Sigmoid colon (tissue), 7 donors: ENCODE data around the gene CREB3. TPM values are rescaled to one million over a fixed set of nuclear protein-coding genes. Genes with fewer than 3 reads are reported as not detected.

Source experiments
- DNase-seq: peaks from one replicate; pipeline ENCODE4 v3.0.0-alpha.2; 2019
- H3K27ac ChIP-seq, 4 donors: fragments of 200-600 bp; sonication (generic); one replicate each; pipeline ENCODE4 v1.5.1; 2016 to 2019; ENCODE audit warnings: mild to moderate bottlenecking in 1 of 4
- H3K27me3 ChIP-seq, 3 donors: fragments of 200-600 bp; sonication (generic); one replicate each; pipeline ENCODE4 v1.5.1; 2019; ENCODE audit warnings: mild to moderate bottlenecking in 1 of 3
- H3K36me3 ChIP-seq, 4 donors: fragments of 200-600 bp; sonication (generic); one replicate each; pipeline ENCODE4 v1.5.1; 2016 to 2019
- H3K4me1 ChIP-seq, 4 donors: fragments of 200-600 bp; sonication (generic); one replicate each; pipeline ENCODE4 v1.5.1; 2017 to 2019
- H3K4me3 ChIP-seq, 4 donors: fragments of 200-600 bp; sonication (generic); one replicate each; pipeline ENCODE4 v1.5.1; 2017 to 2019; ENCODE audit warnings: mild to moderate bottlenecking in 2 of 4, moderate library complexity in 1 of 4
- H3K9me3 ChIP-seq, 4 donors: fragments of 200-600 bp in 3 of 4; sonication (generic) in 3 of 4; one replicate each; pipeline versions ENCODE4 v1.5.1 to v1.6.1; 2013 to 2019
- EP300 ChIP-seq, 4 donors: sonication (generic); formaldehyde crosslinking; IDR thresholded peaks; one replicate each; pipeline ENCODE4 v1.6.1; 2017; ENCODE audit warnings: antibody characterized with exemption in 4 of 4
- POLR2A ChIP-seq, 2 donors: fragments of 450-650 bp; IDR thresholded peaks; one replicate each; pipeline ENCODE4 v1.6.1; 2016; ENCODE audit warnings: antibody characterized with exemption in 2 of 2, mild to moderate bottlenecking in 2 of 2, moderate library complexity in 2 of 2
- POLR2AphosphoS5 ChIP-seq, 4 donors: sonication (generic); formaldehyde crosslinking; IDR thresholded peaks; one replicate each; pipeline ENCODE4 v1.6.1; 2017; ENCODE audit warnings: antibody characterized with exemption in 4 of 4
- WGBS, 2 donors: extraction: QIAGEN DNeasy Blood & Tissue Kit; methylation state at CpG; one replicate each; pipeline ENCODE4 v1.1.7; 2013; 5-methylcytosine and 5-hydroxymethylcytosine counted together
- intact Hi-C: fragments of 100-400 bp; cut with DNase I; formaldehyde crosslinking; loops from one replicate; pipeline ENCODE4 v1.15.1; 2023
- polyA plus RNA-seq, 3 donors: library from polyadenylated mRNA; stranded (reverse); fragments of 200-250 nt; gene quantifications; one replicate each; pipeline ENCODE4 v1.2.3, GENCODE V29; 2013
- total RNA-seq, 4 donors: library from RNA; depleted of rRNA; stranded (reverse); fragments of >200 nt; gene quantifications; one replicate each; pipeline ENCODE4 v1.1.0, GENCODE V29; 2016
- TF ChIP-seq, protein P1 (sequence below), 4 experiments: fragments of 450-650 bp in 3 of 4; fragments of 200-600 bp in 1 of 4; IDR thresholded peaks; one replicate each; pipeline ENCODE4 v1.5.1; 2016 to 2019; ENCODE audit warnings: antibody characterized with exemption in 4 of 4, mild to moderate bottlenecking in 3 of 4, moderate library complexity in 2 of 4
- donor health status: healthy with polysubstance abuse.
- donor health status: Bipolar disorder and iron deficiency.
- donor health status: healthy.

Gene CREB3
- total and polyA plus RNA-seq, 7 donors = 31.0 to 82.7 (median 65.9) TPM

DNA sequence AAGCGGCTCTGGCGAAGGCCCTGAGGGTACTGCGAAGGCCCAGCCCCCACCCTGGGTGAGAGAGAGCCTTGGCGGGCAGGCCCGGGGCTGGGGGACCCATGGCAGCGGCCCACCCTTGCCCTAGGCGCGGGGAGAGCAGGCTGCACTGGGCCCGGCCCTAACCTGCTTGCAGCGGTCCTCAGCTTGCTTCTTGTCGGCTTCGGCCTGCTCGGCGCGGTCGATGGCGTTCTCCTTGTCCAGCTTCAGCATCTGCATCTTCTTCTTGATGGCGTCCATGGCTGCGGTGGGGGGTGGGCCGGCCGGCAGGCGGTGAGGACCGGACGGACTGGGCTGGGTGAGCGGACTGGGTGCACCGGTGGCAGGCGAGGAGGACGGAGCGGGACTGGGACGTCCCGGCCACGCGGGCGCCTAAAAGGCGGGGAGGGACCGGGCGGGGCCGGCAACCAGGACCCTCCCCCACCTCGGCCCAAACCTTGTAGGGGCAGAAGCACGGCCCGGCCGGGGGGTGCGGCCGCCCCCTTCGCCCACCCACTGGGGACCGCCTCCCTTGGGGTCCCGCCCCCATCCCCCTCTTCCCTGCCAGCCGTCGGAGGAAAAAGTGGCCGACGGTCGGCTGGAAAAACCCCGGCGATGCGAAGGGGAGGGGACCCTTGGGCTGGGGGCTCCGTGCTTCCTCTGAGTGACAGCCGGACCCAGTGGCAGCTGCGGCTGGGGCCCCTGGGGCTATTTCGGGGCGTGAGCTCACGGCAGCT lies 42.7 kb upstream of the CREB3 start, which contains the start of gene TPM2:
TSS of gene TPM2 (minus strand) at position 384 of the 752 bp plus-strand sequence. CDS start at position 276, 108 bp downstream.
- H3K4me1 ChIP-seq = peaks cover 0 to 46% (median 30%) of the 10 kb centered on the region in 4 donors
- TF ChIP-seq POLR2A (IDR thresholded peaks at IDR 0.05) (peak; percentile 91 to 97), POLR2AphosphoS5 (IDR thresholded peaks at IDR 0.05) (peak; percentile 96 to 100 (median 99)), EP300 (IDR thresholded peaks at IDR 0.05) (peak in 3 of 4 donors; percentile 10 to 47 (median 35))
- TF ChIP-seq, protein P1, sequence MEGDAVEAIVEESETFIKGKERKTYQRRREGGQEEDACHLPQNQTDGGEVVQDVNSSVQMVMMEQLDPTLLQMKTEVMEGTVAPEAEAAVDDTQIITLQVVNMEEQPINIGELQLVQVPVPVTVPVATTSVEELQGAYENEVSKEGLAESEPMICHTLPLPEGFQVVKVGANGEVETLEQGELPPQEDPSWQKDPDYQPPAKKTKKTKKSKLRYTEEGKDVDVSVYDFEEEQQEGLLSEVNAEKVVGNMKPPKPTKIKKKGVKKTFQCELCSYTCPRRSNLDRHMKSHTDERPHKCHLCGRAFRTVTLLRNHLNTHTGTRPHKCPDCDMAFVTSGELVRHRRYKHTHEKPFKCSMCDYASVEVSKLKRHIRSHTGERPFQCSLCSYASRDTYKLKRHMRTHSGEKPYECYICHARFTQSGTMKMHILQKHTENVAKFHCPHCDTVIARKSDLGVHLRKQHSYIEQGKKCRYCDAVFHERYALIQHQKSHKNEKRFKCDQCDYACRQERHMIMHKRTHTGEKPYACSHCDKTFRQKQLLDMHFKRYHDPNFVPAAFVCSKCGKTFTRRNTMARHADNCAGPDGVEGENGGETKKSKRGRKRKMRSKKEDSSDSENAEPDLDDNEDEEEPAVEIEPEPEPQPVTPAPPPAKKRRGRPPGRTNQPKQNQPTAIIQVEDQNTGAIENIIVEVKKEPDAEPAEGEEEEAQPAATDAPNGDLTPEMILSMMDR (IDR thresholded peaks at IDR 0.05) = peak in 1 of 4 experiments; percentile 11

DNA sequence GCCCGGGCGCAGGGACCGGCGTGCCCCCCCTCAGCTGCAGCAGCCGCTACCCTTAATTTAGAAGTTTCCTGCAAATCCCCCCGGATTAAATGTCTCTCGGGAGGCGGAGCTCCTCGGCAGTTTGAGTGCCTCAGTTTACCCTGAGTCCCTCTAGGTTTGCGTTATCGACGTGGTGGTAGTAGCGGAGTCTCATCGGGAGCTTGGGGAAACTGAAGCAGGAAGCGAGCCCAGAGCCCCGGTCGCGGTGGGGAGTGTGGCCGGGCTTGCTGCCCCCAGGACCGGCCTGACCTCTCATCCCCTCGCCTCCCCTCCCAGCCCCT lies 42.2 kb upstream of the CREB3 start:
- 1% methylated on average over 21 of the region's 21 CpGs for WGBS, 2 donors
- Histone ChIP-seq H3K27ac (peak overlapping the region; percentile 95 to 100 (median 98)), H3K27me3 (no peaks in the 10 kb centered on the region), H3K4me1 (peaks cover 0 to 46% (median 25%) of the 10 kb centered on the region in 4 donors), H3K9me3 (no peaks in the 10 kb centered on the region), H3K4me3 (peak overlapping the region; percentile 88 to 97 (median 94)), H3K36me3 (peaks cover 4 to 38% (median 24%) of the 10 kb centered on the region in 4 donors)
- intact Hi-C loops = loop anchor here (1.0 kb wide), 2 partner anchors 31 to 38 kb away; no protein-coding TSS in a partner anchor
- no peak for TF ChIP-seq POLR2AphosphoS5 (IDR thresholded peaks at IDR 0.05)
- TF ChIP-seq, protein P1 (IDR thresholded peaks at IDR 0.05) = no peak
- TF ChIP-seq POLR2A (IDR thresholded peaks at IDR 0.05) = no peak
- TF ChIP-seq EP300 (IDR thresholded peaks at IDR 0.05) = no peak
- DNase-seq = no peak

More for the DNA sequence above, 42.7 kb upstream of the CREB3 start, which contains the start of gene TPM2:
- Histone ChIP-seq H3K27me3 (no peaks in the 10 kb centered on the region), H3K9me3 (no peaks in the 10 kb centered on the region), H3K4me3 (peak within 1 kb of the TSS; percentile 88 to 97 (median 94)), H3K27ac (peak within 1 kb of the TSS; percentile 95 to 100 (median 98)), H3K36me3 (peaks cover 9 to 44% (median 29%) of the 10 kb centered on the region in 4 donors)
- peak; percentile 96 for DNase-seq
- intact Hi-C loops = loop anchor here (1.0 kb wide), 3 partner anchors 24 to 39 kb away; partner anchors contain the start of gene ARHGEF39
- 36 to 41% methylated on average over 61 of the region's 61 CpGs for WGBS, 2 donors

DNA sequence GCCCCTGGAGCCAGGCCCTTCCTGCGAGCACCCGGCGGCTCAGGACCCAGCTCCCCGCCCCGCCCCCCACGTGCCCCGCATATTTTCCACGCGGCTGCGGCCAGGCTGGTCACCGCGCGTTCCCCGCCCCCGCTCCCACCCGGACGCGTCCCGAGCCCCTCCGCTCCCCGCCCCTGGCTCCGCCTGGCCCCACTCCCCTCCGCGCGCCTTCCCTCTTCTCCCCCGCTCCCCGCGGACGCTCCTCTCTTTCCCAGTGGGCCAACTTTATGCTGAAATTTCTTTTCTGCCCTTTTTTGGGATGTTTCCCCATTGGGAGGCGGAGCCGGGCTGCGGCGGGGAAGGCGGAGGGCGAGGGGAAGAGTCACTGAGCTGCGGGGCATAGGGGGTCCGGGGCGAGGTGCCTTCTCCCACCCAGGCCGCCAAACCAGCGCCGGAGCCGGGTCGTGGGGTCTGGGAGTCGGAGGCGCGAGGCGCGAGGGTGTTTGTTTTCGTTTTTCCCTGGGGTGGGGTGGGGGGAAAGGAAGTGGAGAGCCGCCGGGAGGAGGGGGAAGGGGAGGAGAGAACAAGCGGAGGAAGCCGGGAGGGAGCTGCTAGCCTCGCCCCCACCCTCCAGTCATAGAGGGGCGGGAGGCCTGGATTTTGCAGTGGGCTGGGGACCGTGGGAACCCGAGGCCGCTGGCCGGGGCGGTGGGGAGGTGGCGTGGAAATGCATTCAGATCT lies 41.7 kb upstream of the CREB3 start:
- TF ChIP-seq EP300 (IDR thresholded peaks at IDR 0.05) = peak in 1 of 4 donors; percentile 38
- TF ChIP-seq POLR2AphosphoS5 (IDR thresholded peaks at IDR 0.05) = peak; percentile 71 to 90 (median 86)
- TF ChIP-seq, protein P1 (IDR thresholded peaks at IDR 0.05) = no peak
- peak; percentile 53 to 65 for TF ChIP-seq POLR2A (IDR thresholded peaks at IDR 0.05)
- peak; percentile 97 for DNase-seq
- Histone ChIP-seq H3K4me3 (peak overlapping the region; percentile 88 to 97 (median 94)), H3K27ac (peak overlapping the region; percentile 95 to 100 (median 98)), H3K27me3 (no peaks in the 10 kb centered on the region), H3K4me1 (peaks cover 0 to 46% (median 21%) of the 10 kb centered on the region in 4 donors), H3K9me3 (no peaks in the 10 kb centered on the region), H3K36me3 (peaks cover 0 to 33% (median 20%) of the 10 kb centered on the region in 4 donors)
- intact Hi-C loops = loop anchor here (1.0 kb wide), 2 partner anchors 31 to 38 kb away; no protein-coding TSS in a partner anchor
- 1% methylated on average over 61 of the region's 61 CpGs for WGBS, 2 donors

DNA sequence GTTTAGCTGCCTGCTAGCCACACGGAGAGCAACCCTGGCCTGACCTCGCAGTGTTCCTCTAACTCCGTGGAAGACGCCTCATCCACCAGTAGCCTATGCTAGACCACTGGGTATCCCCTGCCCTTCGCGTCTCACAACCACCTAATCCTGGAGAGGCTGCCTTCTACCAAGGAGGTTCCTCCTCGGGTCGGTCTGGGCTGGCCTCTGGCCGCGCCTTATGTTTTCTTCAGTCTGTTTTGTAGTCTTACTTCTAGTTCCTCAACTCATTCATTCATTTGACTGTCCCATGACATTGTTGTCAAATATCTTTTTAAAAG lies 41.2 kb upstream of the CREB3 start:
- WGBS, 2 donors = 20 to 27% methylated on average over 10 of the region's 10 CpGs
- Histone ChIP-seq H3K27me3 (no peaks in the 10 kb centered on the region), H3K4me1 (peaks cover 0 to 46% (median 24%) of the 10 kb centered on the region in 4 donors), H3K36me3 (peaks cover 0 to 29% (median 17%) of the 10 kb centered on the region in 4 donors), H3K9me3 (no peaks in the 10 kb centered on the region), H3K27ac (peak overlapping the region; percentile 95 to 100 (median 98)), H3K4me3 (peak overlapping the region; percentile 88 to 97 (median 94))
- no peak for DNase-seq
- intact Hi-C loops = no loop called here
- TF ChIP-seq POLR2AphosphoS5 (IDR thresholded peaks at IDR 0.05) (no peak), EP300 (IDR thresholded peaks at IDR 0.05) (no peak), POLR2A (IDR thresholded peaks at IDR 0.05) (no peak)
- TF ChIP-seq, protein P1 (IDR thresholded peaks at IDR 0.05) = no peak
